K562 (cell line): ENCODE measurements around the gene SORCS1. TPM values are rescaled to one million over a fixed set of nuclear protein-coding genes. Genes with fewer than 3 reads are reported as not detected.

Experiments
- ATAC-seq: fragments of 200-7000 bp; cut with Tn5 transposase; 3 replicates; pipeline ENCODE4 v1.9.1; 2020; ENCODE audit warnings: moderate library complexity
- BruUV-seq: library from RNA; stranded (reverse); fragments of 400-500 nt; replicated peaks from 2 replicates; lab custom pipeline; 2021; lab: Mats Ljungman, UMichigan
- CTCF ChIA-PET: fragments of 300-600 bp; formaldehyde crosslinking; extraction: SDS; loops from one replicate; lab custom pipeline; 2021; ENCODE audit warnings: low intra/inter-chr PET ratio; lab: Yijun Ruan, JAX
- POLR2A ChIA-PET: fragments of 300-600, 350-650 bp; sonication (Branson Sonifier 250); formaldehyde crosslinking; extraction: SDS; loops from one replicate; lab custom pipeline; 2021; ENCODE audit warnings: antibody characterized with exemption, inconsistent platforms; lab: Yijun Ruan, JAX
- DNase-seq, 4 experiments: peaks; one replicate each; pipeline versions ENCODE4 v3.0.0 to v3.0.0-alpha.2; 2011 to 2018; ENCODE audit warnings: low spot score in 3 of 4, mixed read lengths in 3 of 4; ENCODE audit errors: extremely low read depth in 1 of 4
- FAIRE-seq: peaks from 2 replicates; lab custom pipeline; 2011; peaks lifted over from hg19 to GRCh38; lab: Jason Lieb, UNC
- H2AFZ ChIP-seq: 2 replicates; pipeline ENCODE4 v1.6.0; 2011; ENCODE audit warnings: low read depth, low read length, control low read depth, inconsistent platforms
- H3K27ac ChIP-seq: fragments of 200-600 bp; 3 replicates; pipeline ENCODE4 v1.8.0; 2011; ENCODE audit warnings: low read depth, mild to moderate bottlenecking, control low read depth, inconsistent platforms, low read length, moderate library complexity, mixed read lengths; ENCODE audit errors: extremely low read depth
- H3K27me3 ChIP-seq, 2 experiments: fragments of 300-600 bp in 1 of 2; 2 replicates in 1 of 2; 3 replicates in 1 of 2; pipeline versions ENCODE4 v1.6.0 to v1.8.0; 2011; ENCODE audit warnings: inconsistent platforms in 2 of 2, low read length in 2 of 2, mild to moderate bottlenecking in 1 of 2, mixed read lengths in 1 of 2, moderate library complexity in 1 of 2; ENCODE audit not compliant: control insufficient read depth in 2 of 2, insufficient read depth in 2 of 2
- H3K36me3 ChIP-seq: fragments of 300-600 bp; 3 replicates; pipeline ENCODE4 v1.8.0; 2011; ENCODE audit warnings: mild to moderate bottlenecking, low read length, inconsistent platforms; ENCODE audit not compliant: control insufficient read depth, insufficient read depth
- H3K4me1 ChIP-seq, 2 experiments: fragments of 200-600 bp in 1 of 2; replicated peaks in 1 of 2; 2 replicates in 1 of 2; 3 replicates in 1 of 2; pipeline versions ENCODE4 v1.5.1 to v1.8.0; 2011; ENCODE audit warnings: inconsistent platforms in 2 of 2, low read length in 2 of 2, mild to moderate bottlenecking in 1 of 2, mixed read lengths in 1 of 2, moderate library complexity in 1 of 2; ENCODE audit not compliant: control insufficient read depth in 2 of 2, insufficient read depth in 2 of 2
- H3K4me2 ChIP-seq: 2 replicates; pipeline ENCODE4 v1.6.1; 2011; ENCODE audit warnings: low read length, control low read depth, inconsistent platforms, mixed read lengths; ENCODE audit not compliant: insufficient read depth
- H3K4me3 ChIP-seq: fragments of 200-600 bp; sonication (generic), shearing (Covaris generic); 2 replicates; pipeline ENCODE4 v1.5.1; 2016; ENCODE audit warnings: control low read depth, inconsistent platforms
- H3K79me2 ChIP-seq: fragments of 200-600 bp; 3 replicates; pipeline ENCODE4 v1.8.0; 2011; ENCODE audit warnings: low read length, inconsistent platforms; ENCODE audit not compliant: control insufficient read depth, insufficient read depth
- H3K9ac ChIP-seq, 2 experiments: 2 replicates each; pipeline versions ENCODE4 v1.6.0 to v1.6.1; 2011; ENCODE audit warnings: low read depth in 2 of 2, low read length in 2 of 2, control low read depth in 1 of 2, inconsistent platforms in 1 of 2, mild to moderate bottlenecking in 1 of 2, mixed read lengths in 1 of 2; ENCODE audit not compliant: insufficient read depth in 1 of 2
- H3K9me1 ChIP-seq: one replicate; pipeline ENCODE4 v1.6.0; 2011; ENCODE audit warnings: inconsistent platforms, mild to moderate bottlenecking, low read length, moderate library complexity; ENCODE audit not compliant: control insufficient read depth, insufficient read depth
- H3K9me3 ChIP-seq: replicated peaks from 2 replicates; pipeline ENCODE4 v1.5.1; 2011; ENCODE audit warnings: low read depth, low read length, inconsistent platforms; ENCODE audit not compliant: control insufficient read depth, insufficient read depth
- H4K20me1 ChIP-seq: replicated peaks from 2 replicates; pipeline ENCODE4 v1.6.1; 2011; ENCODE audit warnings: low read length, inconsistent platforms, mixed read lengths; ENCODE audit not compliant: control insufficient read depth, insufficient read depth
- ELF1 ChIP-seq: fragments of 200-800 bp; sonication (Bioruptor generic); IDR thresholded peaks from 2 replicates; pipeline ENCODE4 v1.6.1; 2016; ENCODE audit warnings: missing genetic modification characterization, missing compliant biosample characterization
- GATA2 ChIP-seq: sonication (generic); formaldehyde crosslinking; IDR thresholded peaks from 2 replicates; pipeline ENCODE4 v1.4.0; 2020; ENCODE audit warnings: mild to moderate bottlenecking, missing genetic modification reagents
- HES1 ChIP-seq: fragments of 450-650 bp; IDR thresholded peaks from 2 replicates; pipeline ENCODE4 v1.6.1; 2016; ENCODE audit warnings: low read depth, mild to moderate bottlenecking, moderate library complexity
- KLF10 ChIP-seq: fragments of 250-450 bp; sonication (Bioruptor Pico); IDR thresholded peaks from 2 replicates; pipeline ENCODE4 v1.6.1; 2021; ENCODE audit warnings: matching md5 sums
- MAFF ChIP-seq: IDR thresholded peaks from 2 replicates; pipeline ENCODE4 v1.6.1; 2012; ENCODE audit warnings: low read length, improper control_type of control experiment
- PATZ1 ChIP-seq: fragments of 250-450 bp; sonication (Bioruptor Pico); IDR thresholded peaks from 2 replicates; pipeline ENCODE4 v1.5.0; 2020; ENCODE audit warnings: mild to moderate bottlenecking, borderline replicate concordance
- PHF8 ChIP-seq: fragments of 200-600 bp; sonication (generic); IDR thresholded peaks from 2 replicates; pipeline ENCODE4 v1.6.1; 2012; ENCODE audit warnings: mixed run types, mild to moderate bottlenecking, inconsistent platforms, low read length, moderate library complexity, borderline replicate concordance
- POLR3A ChIP-seq: IDR thresholded peaks from 2 replicates; pipeline ENCODE4 v1.6.1; 2011; ENCODE audit warnings: borderline replicate concordance, mild to moderate bottlenecking, moderate library complexity; ENCODE audit not compliant: insufficient read length, insufficient read depth; ENCODE audit errors: extremely low read depth
- SOX6 ChIP-seq: fragments of 450-650 bp; IDR thresholded peaks from 2 replicates; pipeline ENCODE4 v1.6.1; 2014; ENCODE audit warnings: mild to moderate bottlenecking
- TGIF2 ChIP-seq: sonication (generic); formaldehyde crosslinking; IDR thresholded peaks from 2 replicates; pipeline ENCODE4 v1.8.1; 2022; ENCODE audit warnings: mild to moderate bottlenecking, missing genetic modification reagents, moderate library complexity
- XRCC3 ChIP-seq: fragments of 450-650 bp; IDR thresholded peaks from 2 replicates; pipeline ENCODE4 v1.6.1; 2017; ENCODE audit warnings: mild to moderate bottlenecking, moderate library complexity
- ZNF696 ChIP-seq: fragments of 250-450 bp; sonication (Bioruptor Pico); conservative IDR thresholded peaks from 2 replicates; pipeline ENCODE4 v1.4.0; 2020; ENCODE audit warnings: mild to moderate bottlenecking, moderate library complexity
- WGBS: fragments of 100-300 bp; shearing (Covaris generic); methylation state at CpG from one replicate; pipeline ENCODE4 v1.1.6; 2016; ENCODE audit warnings: low coverage, mixed read lengths; ENCODE audit not compliant: insufficient coverage; ENCODE audit errors: missing lambda C conversion rate; 5-methylcytosine and 5-hydroxymethylcytosine counted together
- in situ Hi-C: fragments of 300-500 bp; cut with MboI; formaldehyde crosslinking; loops from 4 replicates; pipeline ENCODE4 v1.15.0; 2018; ENCODE audit warnings: inconsistent platforms, mixed read lengths
- intact Hi-C: fragments of 100-400 bp; cut with micrococcal nuclease; formaldehyde crosslinking; loops from 2 replicates; pipeline ENCODE4 v1.14.2; 2022
- polyA plus RNA-seq, 8 experiments: library from polyadenylated mRNA; depleted of rRNA in 4 of 8; stranded (reverse) in 5 of 8; unstranded in 3 of 8; fragments of >200 nt; fragmentation: Nextera tagmentation in 2 of 8; fragmentation: Illumina TruSeq in 1 of 8; extraction: Ambion mirVana in 2 of 8; extraction: Trizol in 1 of 8; gene quantifications; 2 replicates each; pipeline versions ENCODE4 v1.2.1 to v1.2.3, GENCODE V29; 2011 to 2014; ENCODE audit warnings: inconsistent platforms in 1 of 8, missing spikeins in 1 of 8
- total RNA-seq, 7 experiments: library from RNA; depleted of rRNA in 6 of 7; stranded (reverse); fragments of >200 nt in 6 of 7; fragmentation: Illumina TruSeq in 2 of 7; extraction: Trizol in 2 of 7; gene quantifications; 2 replicates each; pipeline versions ENCODE4 v1.2.1 to v1.2.3, GENCODE V29; 2011 to 2021; ENCODE audit warnings: low replicate concordance in 1 of 7

SORCS1 gene
- total and polyA plus RNA-seq, 9 of the 15 experiments (the other 6 are each of a cell fraction or from before 2014, with no cell fraction given) = 1.5 to 3.9 (median 2.7) TPM

- Histone ChIP-seq H3K4me2 (no peak overlapping the region), H3K9ac (no peak overlapping the region), H2AFZ (no peak overlapping the region), H3K36me3 (no peaks in the 10 kb centered on the region), H3K27me3 (no peaks in the 10 kb centered on the region), H4K20me1 (no peaks in the 10 kb centered on the region), H3K79me2 (no peaks in the 10 kb centered on the region), H3K27ac (no peak overlapping the region), H3K9me3 (no peaks in the 10 kb centered on the region), H3K9me1 (no peaks in the 10 kb centered on the region), H3K4me1 (no peaks in the 10 kb centered on the region), H3K4me3 (no peak overlapping the region)
- TF ChIP-seq PHF8 = no peak
- no peak for TF ChIP-seq SOX6
- TF ChIP-seq GATA2 (CRISPR knock-in tag) = no peak
- no peak for TF ChIP-seq ZNF696 (CRISPR knock-in tag)
- no peak for TF ChIP-seq TGIF2
- no peak for TF ChIP-seq ELF1
- no peak for TF ChIP-seq KLF10 (CRISPR knock-in tag)
- no peak for TF ChIP-seq XRCC3
- no peak for TF ChIP-seq MAFF
- no peak for TF ChIP-seq HES1
- TF ChIP-seq POLR3A = no peak
- TF ChIP-seq PATZ1 (CRISPR knock-in tag) = no peak
- WGBS = 5% methylated on average over 3 of the region's 3 CpGs
- ChIA-PET CTCF (no interaction called here), POLR2A (interaction anchor here (0.5 kb wide), 1 partner anchor 32 kb away, joined by 3 read pairs; no protein-coding TSS in a partner anchor)
- FAIRE-seq = no peak
- in situ Hi-C loops (no loop called here), intact Hi-C loops (no loop called here)
- no TSS peak for BruUV-seq
- DNase-seq = no peak
- ATAC-seq = no peak
Measured at GRCh38 chr10:106563384-106563783, 601.1 kb downstream of the SORCS1 start.
